MV-4-11 (cell line): ENCODE measurements around the gene ZNF524.
A peak's percentile ranks its signal among the peaks of the same experiment; 100 is the strongest.
"Not testable (repeated sequence)": the region's sequence is repeated elsewhere in the genome, so short reads cannot be mapped to it uniquely, and the experiment has no call there.

ENCODE experiments used
- DNase-seq: peaks from one replicate; lab custom pipeline; 2025; lab: John Stamatoyannopoulos, UW

ZNF524 gene

DNA sequence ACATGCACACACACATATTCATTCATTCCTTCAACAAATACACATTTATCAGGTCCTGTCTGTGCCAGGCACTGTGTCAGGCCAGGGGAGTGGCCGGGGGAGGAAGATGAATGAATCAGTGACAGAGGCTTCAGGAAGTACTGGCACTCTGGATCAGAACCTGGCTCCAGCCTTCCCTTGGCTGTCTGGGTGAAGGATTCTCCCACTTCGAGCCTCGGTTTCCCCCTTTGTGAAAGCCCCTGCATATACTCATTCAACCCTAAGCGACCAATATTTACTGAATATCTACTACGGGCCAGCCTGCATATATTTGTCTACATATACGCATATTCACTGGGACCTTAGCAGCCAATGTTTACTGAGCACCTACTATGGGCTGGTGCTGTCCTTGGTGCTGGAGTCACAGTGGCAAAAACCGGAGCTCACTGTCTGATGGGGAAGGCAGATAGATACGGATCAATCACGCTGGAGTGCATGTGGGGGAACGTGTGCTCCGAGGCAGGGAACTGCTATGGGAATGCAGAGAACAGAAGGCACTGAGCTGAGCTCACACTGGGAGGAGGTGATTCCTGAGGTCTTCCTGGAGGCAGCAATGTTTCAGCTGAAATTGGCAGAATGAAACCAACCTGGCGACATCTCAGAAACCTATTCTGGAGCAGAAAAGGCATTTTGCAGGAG, 18.8 kb upstream of the ZNF524 start:
- DNase-seq, result no peak

GRCh38 chr19:55581823-55582223, 18.3 kb upstream of the ZNF524 start:
- no peak for DNase-seq

GRCh38 chr19:55582284-55582683, 17.8 kb upstream of the ZNF524 start:
- DNase-seq, result not testable (repeated sequence)

DNA sequence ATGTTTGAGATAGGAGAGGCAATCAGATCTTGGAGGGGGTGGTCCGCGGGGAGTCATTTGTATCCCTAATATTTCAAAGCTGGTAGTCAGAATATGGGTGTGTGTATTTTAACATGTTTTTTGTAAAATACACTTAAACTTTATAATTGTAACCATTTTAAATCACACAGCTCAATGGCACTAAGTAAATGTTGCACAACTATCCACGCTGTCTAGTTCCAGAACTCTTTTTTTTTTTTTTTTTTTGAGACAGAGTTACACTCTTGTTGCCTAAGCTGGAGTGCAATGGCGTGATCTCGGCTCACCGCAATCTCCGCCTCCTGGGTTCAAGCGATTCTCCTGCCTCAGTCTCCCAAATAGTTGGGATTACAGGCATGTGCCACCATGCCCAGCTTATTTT, 16.2 kb upstream of the ZNF524 start:
- peak; percentile 25 for DNase-seq

- no peak for DNase-seq
Observed at GRCh38 chr19:55584871-55585270, 15.2 kb upstream of the ZNF524 start.

DNA sequence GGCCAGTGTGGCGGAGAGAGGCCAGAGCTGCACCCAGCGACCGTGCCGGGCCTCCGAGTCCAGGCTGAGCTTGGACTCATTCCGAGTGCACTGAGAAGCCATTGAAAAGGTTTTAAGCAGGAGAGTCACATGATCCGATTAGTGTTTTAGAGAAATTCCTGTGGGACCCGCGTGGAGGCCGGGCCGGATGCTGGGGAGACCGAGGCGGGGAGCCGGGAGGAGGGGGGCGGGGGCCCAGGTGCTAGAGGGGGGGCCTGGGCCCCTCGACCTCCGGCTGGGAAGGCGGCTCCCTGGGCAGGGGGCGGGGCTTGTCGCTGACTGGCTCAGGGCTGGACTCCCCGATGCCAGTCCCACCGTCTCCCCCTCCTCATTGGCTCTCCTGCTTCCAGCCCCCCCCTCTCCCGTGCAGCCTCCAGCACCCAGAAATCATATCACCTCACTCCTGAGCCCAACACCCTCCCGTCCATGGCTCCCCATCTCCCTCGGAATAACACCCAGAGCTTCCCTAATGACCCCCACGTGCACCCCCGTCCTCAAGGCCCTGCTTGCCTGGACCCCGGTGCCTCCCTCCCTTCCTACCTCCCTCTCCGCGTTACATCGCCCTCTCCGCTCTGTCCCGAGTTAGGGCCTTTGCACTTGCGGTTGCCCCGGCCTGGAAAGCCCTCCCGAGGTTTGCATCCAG, 14.3 kb upstream of the ZNF524 start:
- no peak for DNase-seq

GRCh38 chr19:55586976-55587668, 13.0 kb upstream of the ZNF524 start:
- peak; percentile 96 for DNase-seq

DNA sequence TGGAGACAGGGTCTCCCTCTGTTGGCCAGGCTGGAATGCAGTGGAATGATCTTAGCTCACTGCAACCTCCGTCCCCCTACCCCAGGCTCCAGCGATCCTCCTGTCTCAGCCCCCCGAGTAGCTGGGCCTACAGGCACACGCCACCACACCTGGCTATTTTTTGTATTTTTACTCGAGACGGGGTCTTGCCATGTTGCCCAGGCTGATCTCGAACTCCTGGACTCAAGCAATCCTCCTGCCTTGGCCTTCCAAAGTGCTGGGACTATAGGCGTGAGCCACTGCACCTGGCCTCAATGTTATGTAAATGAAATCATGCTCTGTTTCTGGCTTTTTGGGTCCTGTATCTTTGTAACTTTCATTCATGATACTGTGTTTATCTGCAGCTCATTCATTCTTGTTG, 11.3 kb upstream of the ZNF524 start:
- no peak for DNase-seq

DNA sequence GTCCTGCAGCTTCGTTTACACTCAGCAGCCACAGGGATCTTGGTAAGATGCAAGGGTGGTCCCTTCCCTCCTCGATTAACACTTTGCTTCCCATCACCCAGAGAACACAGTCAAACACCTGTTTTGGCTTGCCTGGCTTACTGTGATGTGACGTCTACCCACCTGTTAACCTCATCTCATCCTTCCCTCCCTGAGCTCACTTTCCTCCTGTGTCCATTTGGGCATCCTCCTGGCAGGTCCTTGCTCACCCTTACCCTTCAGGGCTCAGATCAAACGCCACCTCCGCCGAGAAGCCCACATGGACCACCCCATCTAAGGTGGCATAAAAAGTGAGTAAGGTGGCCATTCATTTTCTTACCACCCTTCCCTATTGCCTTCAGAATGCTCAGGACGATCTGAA, 10.0 kb upstream of the ZNF524 start:
- no peak for DNase-seq

DNA sequence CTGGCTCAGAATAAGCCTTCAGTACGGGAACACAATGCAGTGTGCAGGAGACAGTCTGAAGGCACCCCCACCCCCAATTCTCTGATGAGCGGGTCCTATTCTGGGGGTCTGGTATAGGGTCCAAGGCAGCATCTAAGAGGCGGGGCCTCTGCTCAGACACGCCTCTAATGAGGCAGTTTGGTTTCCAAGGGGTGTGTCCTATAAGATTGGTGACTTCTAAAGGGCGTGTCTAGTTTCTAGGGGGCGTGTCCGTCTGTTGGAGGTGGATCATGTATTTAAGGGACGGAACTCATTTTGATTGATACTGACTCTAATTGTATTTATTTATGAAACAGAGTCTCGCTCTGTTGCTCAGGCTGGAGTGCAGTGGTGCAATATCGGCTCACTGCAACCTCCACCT, 9.5 kb upstream of the ZNF524 start:
- peak; percentile 33 for DNase-seq

DNA sequence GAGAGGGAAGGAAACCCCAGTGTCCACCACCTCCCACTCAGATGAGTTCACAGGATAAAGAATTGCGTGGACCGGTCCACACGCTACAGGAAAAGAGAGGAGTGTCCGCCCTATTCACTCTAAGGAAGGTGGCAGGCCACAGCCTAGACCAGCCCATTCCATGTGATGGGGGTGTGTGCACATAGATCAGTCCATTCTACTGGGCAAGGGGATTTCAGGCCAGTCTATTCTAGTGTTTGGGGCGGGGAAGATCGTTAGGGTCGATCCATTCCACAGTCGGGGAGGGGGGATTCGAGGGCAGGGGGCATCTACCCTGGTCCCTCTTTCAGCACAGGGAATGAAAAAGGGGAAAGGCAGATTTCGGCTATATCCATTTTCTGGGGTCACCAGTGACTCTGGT, 8.5 kb upstream of the ZNF524 start:
- DNase-seq, result no peak

GRCh38 chr19:55592391-55593090, 7.5 kb upstream of the ZNF524 start:
- DNase-seq, result no peak

DNA sequence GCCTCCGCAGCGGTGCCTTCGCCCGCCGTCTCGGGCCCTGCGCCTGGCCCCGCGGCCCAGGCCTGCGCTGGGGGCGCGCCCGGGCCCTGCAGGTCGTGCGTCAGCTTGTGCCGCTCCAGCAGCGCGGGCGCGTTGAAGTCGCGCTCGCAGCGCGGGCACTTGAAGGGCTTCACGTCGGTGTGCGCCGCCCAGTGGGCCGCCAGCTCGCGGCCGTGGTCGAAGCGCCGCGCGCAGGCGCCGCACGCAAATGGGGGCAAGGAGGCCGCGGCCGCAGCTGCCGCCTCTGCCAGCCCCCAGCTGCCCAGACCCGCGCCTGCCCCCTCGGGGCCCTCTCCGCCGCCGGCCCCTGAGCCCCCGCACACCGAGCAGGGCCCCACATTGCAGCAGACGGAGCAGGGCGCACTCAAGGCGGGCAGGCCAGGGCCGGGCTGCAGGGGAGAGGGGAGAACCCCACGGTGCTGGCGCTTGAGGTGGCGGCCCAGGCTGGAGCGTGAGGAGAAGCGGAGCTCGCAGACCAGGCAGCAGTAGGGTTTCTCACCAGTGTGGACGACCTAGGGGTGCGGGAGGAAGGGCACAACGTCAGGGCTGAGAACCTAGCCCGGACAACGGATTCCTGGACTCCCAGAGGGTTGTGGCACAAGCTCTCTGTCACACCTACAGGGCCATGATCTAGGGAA, 6.9 kb upstream of the ZNF524 start:
- DNase-seq, result no peak

GRCh38 chr19:55594996-55595545, 5.0 kb upstream of the ZNF524 start:
- no peak for DNase-seq

DNA sequence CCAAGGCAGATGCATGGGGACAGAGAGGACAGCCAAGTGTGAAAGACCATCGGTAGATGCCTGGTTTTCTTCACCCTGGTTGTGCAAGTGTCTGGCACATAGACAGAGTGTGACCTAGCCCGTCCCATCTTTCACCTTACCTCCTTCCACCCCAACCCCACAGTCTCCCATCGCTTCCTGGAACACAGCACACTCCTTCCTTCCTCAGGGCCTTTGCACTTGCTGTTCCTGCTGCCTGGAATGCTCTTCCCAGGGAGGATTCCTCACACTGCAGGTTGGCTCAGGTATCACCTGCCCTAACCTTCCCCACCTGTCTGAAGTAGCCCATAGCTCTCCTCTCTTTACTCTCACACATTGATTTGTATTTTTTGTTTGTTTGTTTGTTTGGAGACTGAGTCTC, 3.8 kb upstream of the ZNF524 start:
- DNase-seq, result no peak

GRCh38 chr19:55597501-55597921, 2.6 kb upstream of the ZNF524 start:
- no peak for DNase-seq

DNA sequence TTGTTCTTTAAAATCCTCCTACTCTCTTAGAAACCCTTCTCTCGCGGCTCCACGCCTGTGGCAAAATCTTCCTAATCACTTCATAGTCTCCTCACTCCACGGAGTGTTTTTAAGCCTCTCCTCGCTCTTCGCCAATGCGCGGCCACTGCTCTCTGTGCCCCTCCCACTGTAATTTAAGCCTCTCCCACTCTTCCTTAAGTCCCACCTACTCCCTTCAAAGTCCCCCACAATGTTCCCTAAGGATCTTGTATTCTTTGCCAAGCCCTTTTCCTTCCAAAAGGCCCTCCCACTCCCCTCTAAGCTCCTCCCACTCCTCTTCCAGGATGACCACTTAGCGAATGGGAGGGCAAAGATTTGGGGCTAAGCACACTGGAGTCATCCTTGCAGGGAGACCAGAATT, 2.1 kb upstream of the ZNF524 start:
- DNase-seq, result no peak

DNA sequence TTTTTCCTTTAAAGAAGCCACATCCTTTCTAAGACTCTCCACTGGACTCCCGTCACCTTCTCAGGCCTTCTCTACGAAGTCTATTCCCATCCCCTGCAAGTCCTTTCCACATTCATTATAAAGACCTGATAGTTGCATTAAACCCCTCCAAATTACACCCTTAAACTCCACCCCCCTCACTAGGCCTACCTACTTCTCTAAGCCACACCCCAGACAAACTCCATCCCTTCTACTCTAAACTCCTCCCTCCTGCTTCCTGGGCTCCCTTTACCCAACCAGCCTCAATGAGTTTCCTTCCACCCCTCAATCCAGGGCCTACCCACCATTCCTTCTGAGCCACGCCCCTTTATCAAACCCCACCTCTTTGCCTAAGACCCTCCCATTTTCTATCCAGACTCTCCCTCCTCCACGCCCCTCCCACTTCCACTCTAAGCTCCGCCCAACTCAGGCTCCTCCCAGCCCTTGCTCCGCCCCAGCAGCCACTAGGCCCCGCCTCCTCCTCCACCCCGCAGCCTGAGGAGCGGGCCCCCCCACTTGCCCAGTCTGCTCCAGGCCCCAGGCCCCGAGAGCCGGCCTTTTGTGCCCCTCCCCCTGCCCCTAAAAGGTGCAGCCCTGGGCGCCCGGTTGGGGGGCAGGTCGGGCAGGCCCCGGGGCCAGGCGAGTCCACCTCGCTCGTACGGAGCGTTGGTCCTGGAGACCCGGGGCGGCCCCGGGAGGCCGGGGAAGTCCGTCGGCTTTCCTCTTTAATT, 1.2 kb upstream of the ZNF524 start:
- DNase-seq, result peak; percentile 95

GRCh38 chr19:55599468-55599841, 633 bp upstream of the ZNF524 start, which contains the start of gene FIZ1:
TSS of gene FIZ1 (minus strand) at chr19:55599517. CDS start at chr19:55597865, 1,652 bp downstream.
- DNase-seq, result peak; percentile 99

DNA sequence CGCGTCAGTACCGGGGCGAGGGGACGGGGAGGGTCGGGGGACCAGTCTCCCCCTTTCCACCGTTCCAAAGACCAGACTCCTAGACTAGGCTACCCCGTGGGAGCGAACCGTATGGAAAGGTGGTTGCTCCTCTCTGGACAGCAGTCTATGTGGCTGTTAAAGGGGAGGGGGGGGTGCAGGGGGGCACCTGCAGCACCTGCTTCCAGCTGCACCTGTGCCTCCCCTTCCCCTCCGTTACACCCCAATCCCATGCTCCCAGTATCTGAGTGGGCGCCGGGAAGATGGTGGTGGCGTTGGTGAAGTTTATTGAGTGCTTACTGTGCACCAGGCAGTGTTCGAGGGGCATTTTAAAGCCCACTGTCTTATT, 557 bp downstream of the ZNF524 start:
- no peak for DNase-seq

DNA sequence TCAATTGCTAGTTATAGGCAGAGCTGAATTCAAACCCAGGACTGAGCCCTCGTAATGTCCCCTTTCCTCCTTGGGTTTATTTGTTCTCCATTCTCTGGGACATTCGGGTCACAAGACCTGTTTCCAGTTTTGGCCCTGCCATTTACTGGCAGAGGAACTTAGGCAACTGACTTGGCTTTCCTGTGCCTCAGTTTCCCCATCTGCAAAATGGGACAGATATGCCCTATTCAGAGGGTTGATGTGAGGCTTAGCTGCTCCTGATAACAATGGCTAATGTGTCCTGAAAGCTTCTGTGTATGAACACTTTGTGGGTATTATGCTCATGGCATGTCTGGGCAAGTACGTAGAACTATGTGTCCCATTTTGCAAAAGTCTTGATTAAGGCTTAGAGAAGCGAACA, 996 bp downstream of the ZNF524 start:
- peak; percentile 26 for DNase-seq
